ENCODE measurements around the gene CYB561D2. TPM values are rescaled to one million over a fixed set of nuclear protein-coding genes. Genes with fewer than 3 reads are reported as not detected.

Gene CYB561D2
- total and polyA plus RNA-seq, 2 donors (not counting 1 experiment from before 2014, with no cell fraction given) = 39.5 to 78.9 TPM

- Histone ChIP-seq H3K27ac (ENCODE audit: low read length in 2 of 2) (peak overlapping the region; percentile 94 to 96), H3K9me3 (ENCODE audit: control extremely low read depth in 1 of 3, control insufficient read depth in 2 of 3, insufficient read depth in 1 of 3, low read length in 2 of 3) (peaks cover 0 to 3% (median 0%) of the 10 kb centered on the region in 3 donors), H3K36me3 (replicated peaks in 1 of 2; ENCODE audit: control extremely low read depth in 1 of 2, control insufficient read depth in 1 of 2, extremely low read depth in 1 of 2, insufficient read depth in 2 of 2, low read length in 1 of 2) (peaks cover 0 to 16% of the 10 kb centered on the region in 2 experiments), H3K4me1 (ENCODE audit: control insufficient read depth in 2 of 2, insufficient read depth in 2 of 2, low read length in 2 of 2) (peaks cover 22 to 58% of the 10 kb centered on the region in 2 donors), H3K4me2 (replicated peaks; ENCODE audit: low read depth, low read length, poor library complexity, severe bottlenecking) (peak overlapping the region; percentile 95), H4K20me1 (ENCODE audit: control insufficient read depth, insufficient read depth, low read length, poor library complexity, severe bottlenecking) (no peaks in the 10 kb centered on the region), H3K79me2 (ENCODE audit: control insufficient read depth, insufficient read depth, low read length) (peaks cover 7% of the 10 kb centered on the region), H3K4me3 (ENCODE audit: control extremely low read depth in 1 of 5, extremely low read depth in 1 of 5, insufficient read depth in 1 of 5, low read depth in 2 of 5, low read length in 4 of 5) (peak overlapping the region; percentile 64 to 95 (median 74)), H3K9ac (ENCODE audit: low read length) (peak overlapping the region; percentile 96), H2AFZ (ENCODE audit: insufficient read depth, low read depth, low read length, poor library complexity, severe bottlenecking) (peak overlapping the region; percentile 99), H3K27me3 (replicated peaks in 1 of 4; ENCODE audit: control extremely low read depth in 1 of 4, control insufficient read depth in 3 of 4, insufficient read depth in 4 of 4, low read length in 3 of 4) (no peaks in the 10 kb centered on the region)
- POLR2A ChIA-PET = interaction anchor here (0.7 to 2.3 kb wide), 6 partner anchors 16 to 107 kb away, joined by 3 to 24 read pairs (median 6); partner anchors contain the start of genes HYAL3, IFRD2 and NAA80
- TF ChIP-seq CTCF (IDR thresholded peaks at IDR 0.05) = peak; percentile 65
- no peak for TF ChIP-seq EZH2 (IDR thresholded peaks at IDR 0.05; ENCODE audit: borderline replicate concordance, insufficient read depth, low read depth, low read length, poor library complexity, severe bottlenecking)
- intact Hi-C loops (cut with micrococcal nuclease) = loop anchor here (1.0 to 5.0 kb wide), 6 partner anchors 15 to 127 kb away; partner anchors contain the start of genes GNAI2, HYAL3, IFRD2 and NAA80
- WGBS (ENCODE audit: insufficient coverage) = 1% methylated on average over 59 of the region's 59 CpGs
- Mint-ChIP-seq H3K27ac (peak overlapping the region; percentile 97), H3K27me3 (no peaks in the 10 kb centered on the region), H3K4me3 (peak overlapping the region; percentile 98), H3K4me1 (peaks cover 49% of the 10 kb centered on the region), H3K9me3 (ENCODE audit: insufficient read depth) (no peaks in the 10 kb centered on the region)
- DNase-seq = peak; percentile 94
- peak; percentile 80 for ATAC-seq (ENCODE audit: low read depth)
- CTCF ChIA-PET = interaction anchor here (0.6 to 2.0 kb wide), 9 partner anchors 16 to 288 kb away, joined by 3 to 9 read pairs (median 3); partner anchors contain the start of genes CYB561D2, HYAL3, IFRD2 and NAA80
These were observed 29.1 kb upstream of the CYB561D2 start for GRCh38 chr3:50321336-50322114.

All from B cell (primary cell).